ENCODE results near the gene C16orf78. TPM values are rescaled to one million over a fixed set of nuclear protein-coding genes. Genes with fewer than 3 reads are reported as not detected.

Gene C16orf78
- not detected in 2 replicates for total RNA-seq

DNA sequence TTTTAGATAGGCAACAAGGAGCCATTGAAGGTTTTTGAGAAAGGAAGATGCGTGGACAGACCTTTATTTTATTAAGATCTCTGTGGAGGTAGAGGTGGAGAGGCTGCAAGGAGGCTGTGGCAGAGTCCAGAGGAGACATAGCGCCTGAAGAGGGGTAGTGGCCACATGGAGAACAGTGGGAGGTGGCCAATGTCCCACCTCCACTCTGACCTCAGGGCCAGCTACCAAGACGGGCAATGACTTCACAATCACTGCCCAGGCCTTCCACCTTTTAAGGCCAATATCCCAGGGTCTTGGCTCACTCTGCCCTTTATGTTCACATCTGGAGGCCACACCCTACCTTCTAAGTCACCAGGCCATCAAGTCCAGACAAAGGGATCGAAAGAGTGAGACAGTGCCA, at the start of gene C16orf78:
Gene C16orf78, plus strand, starts transcription at position 301 of the 400 bp plus-strand sequence. CDS start 136 bp downstream, outside the sequence.

Other genes with a start within 250 kb of the C16orf78 start
- gene CBLN1, start 92.0 kb upstream of the C16orf78 start, total RNA-seq: not detected in 2 replicates

Data from hair follicular keratinocyte (primary cell).